Liver (tissue), 9 donors: ENCODE measurements around the gene SMURF2. TPM values are rescaled to one million over a fixed set of nuclear protein-coding genes. Genes with fewer than 3 reads are reported as not detected.

ENCODE experiments used
- DNase-seq: peaks from one replicate; pipeline ENCODE4 v3.0.0-alpha.2; 2017; ENCODE audit warnings: low spot score
- H3K27ac ChIP-seq, 2 donors: one replicate each; pipeline ENCODE4 v1.7.0; 2013; ENCODE audit warnings: inconsistent platforms in 2 of 2, low read length in 2 of 2, control low read depth in 1 of 2, low read depth in 1 of 2, mild to moderate bottlenecking in 1 of 2
- H3K27me3 ChIP-seq, 4 donors: one replicate each; pipeline versions ENCODE4 v1.6.1 to v1.7.0; 2013; ENCODE audit warnings: low read length in 3 of 4, inconsistent platforms in 1 of 4, mild to moderate bottlenecking in 1 of 4, moderate library complexity in 1 of 4; ENCODE audit not compliant: control insufficient read depth in 4 of 4, insufficient read depth in 4 of 4
- H3K36me3 ChIP-seq, 4 donors: one replicate each; pipeline versions ENCODE4 v1.6.1 to v1.7.0; 2013; ENCODE audit warnings: low read length in 3 of 4, mild to moderate bottlenecking in 3 of 4, low read depth in 1 of 4, moderate library complexity in 1 of 4; ENCODE audit not compliant: control insufficient read depth in 4 of 4, insufficient read depth in 3 of 4
- H3K4me1 ChIP-seq, 4 donors: one replicate each; pipeline versions ENCODE4 v1.6.1 to v1.7.0; 2013; ENCODE audit warnings: low read length in 3 of 4, mild to moderate bottlenecking in 3 of 4, moderate library complexity in 1 of 4; ENCODE audit not compliant: control insufficient read depth in 4 of 4, insufficient read depth in 4 of 4
- H3K4me3 ChIP-seq, 3 donors: one replicate each; pipeline versions ENCODE4 v1.6.1 to v1.7.0; 2013; ENCODE audit warnings: low read length in 3 of 3, control low read depth in 1 of 3, low read depth in 1 of 3, mild to moderate bottlenecking in 1 of 3
- H3K9ac ChIP-seq, 2 donors: one replicate each; pipeline ENCODE4 v1.7.0; 2013; ENCODE audit warnings: low read length in 2 of 2, mild to moderate bottlenecking in 2 of 2, moderate library complexity in 2 of 2, control low read depth in 1 of 2, low read depth in 1 of 2
- H3K9me3 ChIP-seq, 4 donors: one replicate each; pipeline versions ENCODE4 v1.6.1 to v1.7.0; 2013; ENCODE audit warnings: low read length in 3 of 4; ENCODE audit not compliant: control insufficient read depth in 4 of 4
- EGR1 ChIP-seq, 2 donors: IDR thresholded peaks; 2 replicates each; pipeline ENCODE4 v1.6.1; 2016 to 2018; ENCODE audit warnings: antibody characterized with exemption in 2 of 2, low read depth in 2 of 2
- FOXA1 ChIP-seq: IDR thresholded peaks from 2 replicates; pipeline ENCODE4 v1.6.1; 2016; ENCODE audit warnings: antibody characterized with exemption
- FOXA2 ChIP-seq: IDR thresholded peaks from 2 replicates; pipeline ENCODE4 v1.6.1; 2016; ENCODE audit warnings: antibody characterized with exemption
- GABPA ChIP-seq, 2 donors: IDR thresholded peaks in 1 of 2; conservative IDR thresholded peaks in 1 of 2; 2 replicates each; pipeline ENCODE4 v1.6.1; 2016; ENCODE audit warnings: antibody characterized with exemption in 2 of 2, mild to moderate bottlenecking in 1 of 2, moderate library complexity in 1 of 2
- HNF4A ChIP-seq, 2 donors: conservative IDR thresholded peaks; 2 replicates each; pipeline ENCODE4 v1.6.1; 2016; ENCODE audit warnings: antibody characterized with exemption in 2 of 2, mild to moderate bottlenecking in 2 of 2
- HNF4G ChIP-seq: IDR thresholded peaks from 2 replicates; pipeline ENCODE4 v1.6.1; 2016; ENCODE audit warnings: antibody characterized with exemption
- MAX ChIP-seq: IDR thresholded peaks from 2 replicates; pipeline ENCODE4 v1.6.1; 2016; ENCODE audit warnings: antibody characterized with exemption
- NR2F2 ChIP-seq: IDR thresholded peaks from 2 replicates; pipeline ENCODE4 v1.6.1; 2016; ENCODE audit warnings: antibody characterized with exemption
- RAD21 ChIP-seq, 2 donors: IDR thresholded peaks; 2 replicates each; pipeline ENCODE4 v1.6.1; 2016; ENCODE audit warnings: antibody characterized with exemption in 2 of 2, mild to moderate bottlenecking in 2 of 2
- REST ChIP-seq: IDR thresholded peaks from 2 replicates; pipeline ENCODE4 v1.6.1; 2016; ENCODE audit warnings: antibody characterized with exemption, mild to moderate bottlenecking
- RXRA ChIP-seq, 2 donors: IDR thresholded peaks; 2 replicates each; pipeline ENCODE4 v1.6.1; 2017 to 2018; ENCODE audit warnings: antibody characterized with exemption in 2 of 2, mild to moderate bottlenecking in 1 of 2
- SP1 ChIP-seq: IDR thresholded peaks from 2 replicates; pipeline ENCODE4 v1.6.1; 2018; ENCODE audit warnings: antibody characterized with exemption, mild to moderate bottlenecking
- TAF1 ChIP-seq: conservative IDR thresholded peaks from 2 replicates; pipeline ENCODE4 v1.6.1; 2016; ENCODE audit warnings: antibody characterized with exemption, mild to moderate bottlenecking
- YY1 ChIP-seq: IDR thresholded peaks from 2 replicates; pipeline ENCODE4 v1.6.1; 2016; ENCODE audit warnings: antibody characterized with exemption, mild to moderate bottlenecking
- ZBTB33 ChIP-seq: IDR thresholded peaks from 2 replicates; pipeline ENCODE4 v1.6.1; 2016; ENCODE audit warnings: antibody characterized with exemption
- WGBS: extraction: QIAGEN DNeasy Blood & Tissue Kit; methylation state at CpG from one replicate; pipeline ENCODE4 v1.1.7; 2013; 5-methylcytosine and 5-hydroxymethylcytosine counted together
- polyA plus RNA-seq, 2 donors: library from polyadenylated mRNA; stranded (reverse) in 1 of 2; unstranded in 1 of 2; fragments of 200-250 nt in 1 of 2; fragments of >200 nt in 1 of 2; fragmentation: Nextera tagmentation in 1 of 2; extraction: Ambion mirVana in 1 of 2; gene quantifications; one replicate each; pipeline versions ENCODE4 v1.2.1 to v1.2.3, GENCODE V29; 2013 to 2015
- total RNA-seq, 2 donors: library from RNA; depleted of rRNA; stranded (reverse); fragments of >200 nt; gene quantifications; one replicate each; pipeline ENCODE4 v1.2.3, GENCODE V29; 2014
- TF ChIP-seq, protein P1 (sequence below): IDR thresholded peaks from 2 replicates; pipeline ENCODE4 v1.6.1; 2016; ENCODE audit warnings: antibody characterized with exemption
- TF ChIP-seq, protein P2 (sequence below): fragments of 150-350 bp; IDR thresholded peaks from 2 replicates; pipeline ENCODE4 v1.5.1; 2017; ENCODE audit warnings: improper control_type of control experiment, low read depth, low read length; ENCODE audit not compliant: missing input control
- donor health status: healthy.
- donor health status: healthy.
- donor health status: healthy.
- donor health status: healthy.
- donor health status: healthy.

Gene SMURF2
- total and polyA plus RNA-seq, 4 donors = 2.0 to 6.9 (median 3.5) TPM

DNA sequence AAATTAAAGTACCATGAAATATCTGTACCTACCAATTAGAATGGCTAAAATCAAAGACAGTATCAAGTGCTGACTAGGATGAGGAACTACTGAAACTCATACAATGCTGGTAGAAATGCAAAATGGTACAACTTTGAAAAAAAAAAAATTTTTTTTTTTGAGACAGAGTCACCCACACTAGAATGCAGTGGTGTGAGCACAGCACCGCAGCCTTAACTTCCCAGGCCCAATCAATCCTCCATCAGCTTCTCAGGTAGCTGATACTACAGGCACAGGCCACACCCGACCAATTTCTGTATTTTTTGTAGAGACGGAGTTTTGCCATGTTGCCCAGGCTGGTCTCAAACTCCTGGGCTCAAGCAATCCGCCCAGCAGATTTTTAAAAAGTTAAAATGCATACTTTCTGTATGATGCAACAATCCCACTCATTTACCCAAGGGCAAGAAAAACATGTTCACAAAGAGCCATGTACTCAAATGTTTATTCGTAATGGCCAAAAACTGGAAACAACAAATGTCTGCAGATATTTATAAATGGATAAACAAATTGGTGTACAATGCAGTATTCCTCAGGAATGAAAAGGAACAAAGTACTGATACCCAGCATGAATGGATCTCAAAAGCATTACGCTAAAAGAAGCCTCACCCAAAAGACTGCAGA is 8.7 kb downstream of the SMURF2 start:
- Histone ChIP-seq H3K9me3 (no peaks in the 10 kb centered on the region), H3K9ac (no peak overlapping the region), H3K4me1 (peaks cover 0 to 3% (median 1%) of the 10 kb centered on the region in 4 donors), H3K27me3 (no peaks in the 10 kb centered on the region), H3K36me3 (no peaks in the 10 kb centered on the region), H3K4me3 (no peak overlapping the region), H3K27ac (no peak overlapping the region)
- 93% methylated on average over 6 of the region's 6 CpGs for WGBS
- no peak for TF ChIP-seq MAX
- no peak for TF ChIP-seq HNF4A (conservative IDR thresholded peaks at IDR 0.05)
- TF ChIP-seq NR2F2 = no peak
- no peak for TF ChIP-seq RXRA (IDR thresholded peaks at IDR 0.05)
- no peak for TF ChIP-seq EGR1 (IDR thresholded peaks at IDR 0.05; ENCODE audit: low read depth in 2 of 2)
- TF ChIP-seq FOXA2 = no peak
- TF ChIP-seq TAF1 = no peak
- TF ChIP-seq FOXA1 = no peak
- no peak for TF ChIP-seq SP1
- TF ChIP-seq, protein P1, sequence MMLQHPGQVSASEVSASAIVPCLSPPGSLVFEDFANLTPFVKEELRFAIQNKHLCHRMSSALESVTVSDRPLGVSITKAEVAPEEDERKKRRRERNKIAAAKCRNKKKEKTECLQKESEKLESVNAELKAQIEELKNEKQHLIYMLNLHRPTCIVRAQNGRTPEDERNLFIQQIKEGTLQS = no peak
- TF ChIP-seq GABPA (IDR thresholded peaks at IDR 0.05 in 1 of 2, conservative IDR thresholded peaks at IDR 0.05 in 1 of 2) = no peak
- TF ChIP-seq, protein P2, sequence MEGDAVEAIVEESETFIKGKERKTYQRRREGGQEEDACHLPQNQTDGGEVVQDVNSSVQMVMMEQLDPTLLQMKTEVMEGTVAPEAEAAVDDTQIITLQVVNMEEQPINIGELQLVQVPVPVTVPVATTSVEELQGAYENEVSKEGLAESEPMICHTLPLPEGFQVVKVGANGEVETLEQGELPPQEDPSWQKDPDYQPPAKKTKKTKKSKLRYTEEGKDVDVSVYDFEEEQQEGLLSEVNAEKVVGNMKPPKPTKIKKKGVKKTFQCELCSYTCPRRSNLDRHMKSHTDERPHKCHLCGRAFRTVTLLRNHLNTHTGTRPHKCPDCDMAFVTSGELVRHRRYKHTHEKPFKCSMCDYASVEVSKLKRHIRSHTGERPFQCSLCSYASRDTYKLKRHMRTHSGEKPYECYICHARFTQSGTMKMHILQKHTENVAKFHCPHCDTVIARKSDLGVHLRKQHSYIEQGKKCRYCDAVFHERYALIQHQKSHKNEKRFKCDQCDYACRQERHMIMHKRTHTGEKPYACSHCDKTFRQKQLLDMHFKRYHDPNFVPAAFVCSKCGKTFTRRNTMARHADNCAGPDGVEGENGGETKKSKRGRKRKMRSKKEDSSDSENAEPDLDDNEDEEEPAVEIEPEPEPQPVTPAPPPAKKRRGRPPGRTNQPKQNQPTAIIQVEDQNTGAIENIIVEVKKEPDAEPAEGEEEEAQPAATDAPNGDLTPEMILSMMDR = no peak
- no peak for TF ChIP-seq RAD21 (IDR thresholded peaks at IDR 0.05)
- TF ChIP-seq YY1 = no peak
- DNase-seq = no peak

DNA sequence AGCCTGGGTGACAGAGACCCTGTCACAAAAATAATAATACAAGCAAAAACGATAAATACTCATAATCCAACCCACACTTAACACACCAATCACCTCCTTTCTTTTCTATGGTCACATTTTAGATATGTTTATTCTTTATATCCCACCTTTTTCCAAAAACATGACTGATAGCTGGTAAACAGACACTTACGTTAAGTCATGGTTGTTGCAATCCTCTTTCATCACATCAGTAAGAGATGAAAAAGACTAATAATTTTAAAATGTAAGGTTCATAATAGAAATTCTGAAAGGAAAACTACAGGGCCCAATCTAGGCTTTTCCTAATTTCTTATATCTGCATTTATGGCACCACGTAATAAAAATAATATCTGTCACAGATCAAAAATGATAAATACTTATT is 10.2 kb downstream of the SMURF2 start:
- Histone ChIP-seq H3K36me3 (no peaks in the 10 kb centered on the region), H3K4me1 (peaks cover 0 to 3% (median 0%) of the 10 kb centered on the region in 4 donors), H3K27ac (no peak overlapping the region), H3K9ac (no peak overlapping the region), H3K9me3 (no peaks in the 10 kb centered on the region), H3K4me3 (no peak overlapping the region), H3K27me3 (no peaks in the 10 kb centered on the region)
- no peak for DNase-seq
- WGBS = 81% methylated on average over 3 of the region's 3 CpGs
- TF ChIP-seq EGR1 (IDR thresholded peaks at IDR 0.05; ENCODE audit: low read depth in 2 of 2) (no peak), YY1 (no peak)

DNA sequence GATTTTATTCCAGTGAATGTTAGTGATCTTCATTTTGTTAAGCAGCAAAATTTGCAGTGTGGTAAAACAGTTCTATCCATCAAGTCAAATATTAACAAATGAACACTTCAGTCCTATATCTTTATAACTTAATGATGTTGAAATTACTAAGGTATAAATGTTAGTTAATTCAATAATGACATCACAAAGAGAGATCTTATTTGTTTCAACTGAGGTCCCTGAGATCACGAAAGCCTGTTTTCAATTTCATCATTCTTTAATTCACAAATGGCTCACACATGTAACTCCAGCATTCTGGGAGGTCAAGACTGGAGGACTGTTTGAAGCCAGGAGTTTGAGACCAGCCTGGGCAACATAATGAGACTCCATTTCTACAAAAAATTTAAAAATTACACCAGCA is 13.9 kb downstream of the SMURF2 start:
- 84% methylated on average over 1 of the region's 1 CpG for WGBS
- no peak overlapping the region for H3K4me3 ChIP-seq
- H3K9me3 ChIP-seq = no peaks in the 10 kb centered on the region
- peaks cover 0 to 1% (median 0%) of the 10 kb centered on the region in 4 donors for H3K36me3 ChIP-seq
- no peak for DNase-seq
- no peaks in the 10 kb centered on the region for H3K27me3 ChIP-seq
- H3K9ac ChIP-seq = no peak overlapping the region
- H3K27ac ChIP-seq = no peak overlapping the region
- H3K4me1 ChIP-seq = peaks cover 0 to 3% (median 0%) of the 10 kb centered on the region in 4 donors
- TF ChIP-seq, protein P2 = no peak
- TF ChIP-seq HNF4G = no peak
- TF ChIP-seq MAX = no peak
- no peak for TF ChIP-seq RAD21 (IDR thresholded peaks at IDR 0.05)
- no peak for TF ChIP-seq GABPA (IDR thresholded peaks at IDR 0.05 in 1 of 2, conservative IDR thresholded peaks at IDR 0.05 in 1 of 2)
- TF ChIP-seq REST = no peak
- no peak for TF ChIP-seq FOXA2
- TF ChIP-seq ZBTB33 = no peak
- no peak for TF ChIP-seq RXRA (IDR thresholded peaks at IDR 0.05)
